GM23248 (cell line): Measurements from ENCODE around the gene TAPT1. TPM values are rescaled to one million over a fixed set of nuclear protein-coding genes. Genes with fewer than 3 reads are reported as not detected.

Experiments used
- DNase-seq: peaks from one replicate; pipeline ENCODE4 v3.0.0-alpha.2; 2015
- H2AFZ ChIP-seq: fragments of 200-600 bp; sonication (generic); 2 replicates; pipeline ENCODE4 v1.6.1; 2016; ENCODE audit warnings: antibody characterized with exemption
- H3F3A ChIP-seq: fragments of 200-600 bp; sonication (generic); 2 replicates; pipeline ENCODE4 v1.6.1; 2016; ENCODE audit warnings: mild to moderate bottlenecking, antibody characterized with exemption, mixed run types; ENCODE audit not compliant: insufficient read depth
- H3K27ac ChIP-seq: fragments of 200-600 bp; sonication (generic); 2 replicates; pipeline ENCODE4 v1.5.1; 2016; ENCODE audit warnings: mild to moderate bottlenecking
- H3K27me3 ChIP-seq: fragments of 200-600 bp; sonication (generic); replicated peaks from 2 replicates; pipeline ENCODE4 v1.6.1; 2016; ENCODE audit warnings: mild to moderate bottlenecking; ENCODE audit not compliant: insufficient read depth
- H3K36me3 ChIP-seq: fragments of 200-600 bp; sonication (generic); 2 replicates; pipeline ENCODE4 v1.6.1; 2016; ENCODE audit warnings: low read depth, mild to moderate bottlenecking
- H3K4me1 ChIP-seq: fragments of 200-600 bp; sonication (generic); 2 replicates; pipeline ENCODE4 v1.6.1; 2016; ENCODE audit warnings: mild to moderate bottlenecking; ENCODE audit not compliant: insufficient read depth
- H3K4me2 ChIP-seq: fragments of 200-600 bp; sonication (generic); one replicate; pipeline ENCODE4 v1.6.1; 2016; ENCODE audit warnings: mild to moderate bottlenecking; ENCODE audit not compliant: unreplicated experiment
- H3K4me3 ChIP-seq: fragments of 200-600 bp; sonication (generic); 2 replicates; pipeline ENCODE4 v1.5.1; 2016; ENCODE audit warnings: mild to moderate bottlenecking
- H3K79me2 ChIP-seq: fragments of 200-600 bp; sonication (generic); 2 replicates; pipeline ENCODE4 v1.6.1; 2016; ENCODE audit warnings: mild to moderate bottlenecking; ENCODE audit not compliant: insufficient read depth
- H3K9ac ChIP-seq: fragments of 200-600 bp; sonication (generic); 2 replicates; pipeline ENCODE4 v1.6.1; 2016; ENCODE audit warnings: mild to moderate bottlenecking
- H3K9me2 ChIP-seq: fragments of 200-600 bp; sonication (generic); 2 replicates; pipeline ENCODE4 v1.6.1; 2016; ENCODE audit warnings: mixed run types, mild to moderate bottlenecking, moderate library complexity; ENCODE audit not compliant: insufficient read depth
- H3K9me3 ChIP-seq: fragments of 200-600 bp; sonication (generic); one replicate; pipeline ENCODE4 v1.6.1; 2017; ENCODE audit warnings: low read depth
- H4K20me1 ChIP-seq: fragments of 200-600 bp; sonication (generic); 2 replicates; pipeline ENCODE4 v1.6.0; 2016; ENCODE audit not compliant: insufficient read depth
- EZH2 ChIP-seq: fragments of 200-600 bp; sonication (generic); IDR thresholded peaks from 2 replicates; pipeline ENCODE4 v1.6.1; 2018; ENCODE audit warnings: antibody characterized with exemption, mild to moderate bottlenecking; ENCODE audit not compliant: insufficient read depth, poor library complexity, severe bottlenecking
- EZH2phosphoT487 ChIP-seq: fragments of 200-600 bp; sonication (generic); IDR thresholded peaks from 2 replicates; pipeline ENCODE4 v1.6.1; 2018; ENCODE audit warnings: antibody characterized with exemption, moderate library complexity, mild to moderate bottlenecking, low read depth; ENCODE audit not compliant: insufficient read depth
- WGBS, 2 experiments: methylation state at CpG; one replicate each; pipeline ENCODE4 v1.1.6; 2015 to 2017; ENCODE audit warnings: low lambda C conversion rate in 2 of 2, low coverage in 1 of 2; ENCODE audit errors: missing lambda C conversion rate in 2 of 2; 5-methylcytosine and 5-hydroxymethylcytosine counted together
- in situ Hi-C: fragments of 300-500 bp; cut with MboI; formaldehyde crosslinking; loops from 2 replicates; pipeline ENCODE4 v1.15.0; 2020
- polyA plus RNA-seq: library from polyadenylated mRNA; unstranded; fragments of >200 nt; fragmentation: Nextera tagmentation; extraction: Ambion mirVana; gene quantifications from 2 replicates; pipeline ENCODE4 v1.2.1, GENCODE V29; 2016
- total RNA-seq: library from RNA; depleted of rRNA; stranded (reverse); fragments of >200 nt; shearing (Covaris generic); gene quantifications from 2 replicates; pipeline ENCODE4 v1.2.3, GENCODE V29; 2014

Gene TAPT1
- total and polyA plus RNA-seq, 2 experiments from 2014 or later, result 7.8 to 13.2 TPM

DNA sequence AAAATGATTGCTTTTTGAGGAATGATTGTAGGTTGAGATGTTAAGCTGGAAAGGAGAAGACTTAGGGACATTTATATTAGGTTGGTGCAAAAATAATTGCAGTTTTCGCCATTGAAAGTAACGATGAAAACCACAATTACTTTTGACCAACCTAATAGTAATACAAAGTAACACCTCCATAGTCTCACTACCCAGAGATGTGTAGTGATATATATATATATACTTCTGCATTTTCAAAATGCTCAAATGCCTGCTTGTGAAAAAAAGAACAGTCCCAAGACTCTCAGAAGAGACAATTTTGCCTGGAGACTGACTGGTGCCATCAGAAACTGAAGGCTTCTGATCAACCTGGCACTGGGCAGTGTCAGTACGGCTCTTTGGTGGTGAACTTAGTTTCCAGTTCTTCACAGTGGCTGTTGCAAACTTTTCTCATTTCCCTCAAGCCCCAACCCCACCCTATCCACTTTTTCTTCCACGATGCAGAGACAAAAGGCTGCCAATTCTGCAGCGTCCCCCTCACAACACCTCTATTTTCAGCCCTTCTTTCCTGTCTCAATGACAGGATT lies 35.1 kb upstream of the TAPT1 start:
- H3F3A ChIP-seq, result no peaks in the 10 kb centered on the region
- in situ Hi-C loops, result no loop called here
- no peak overlapping the region for H3K9ac ChIP-seq
- H4K20me1 ChIP-seq, result no peaks in the 10 kb centered on the region
- no peak for TF ChIP-seq EZH2phosphoT487
- no peak for TF ChIP-seq EZH2
- no peaks in the 10 kb centered on the region for H3K9me2 ChIP-seq
- no peak overlapping the region for H3K4me2 ChIP-seq
- H3K27me3 ChIP-seq, result no peaks in the 10 kb centered on the region
- H2AFZ ChIP-seq, result no peak overlapping the region
- no peak for DNase-seq
- no peak overlapping the region for H3K27ac ChIP-seq
- no peaks in the 10 kb centered on the region for H3K36me3 ChIP-seq
- WGBS, 2 experiments, result 93 to 98% methylated on average over 5 of the region's 5 CpGs
- no peaks in the 10 kb centered on the region for H3K79me2 ChIP-seq
- no peaks in the 10 kb centered on the region for H3K9me3 ChIP-seq
- no peak overlapping the region for H3K4me3 ChIP-seq
- H3K4me1 ChIP-seq, result no peaks in the 10 kb centered on the region

GRCh38 chr4:16259889-16260246 lies 33.6 kb upstream of the TAPT1 start:
- 79 to 82% methylated on average over 4 of the region's 4 CpGs for WGBS, 2 experiments

GRCh38 chr4:16259241-16259888 lies 33.1 kb upstream of the TAPT1 start:
- Histone ChIP-seq H3K4me1 (peaks cover 3% of the 10 kb centered on the region), H3K4me2 (no peak overlapping the region), H3F3A (peaks cover 4% of the 10 kb centered on the region; the same call in 1 of the 2 replicates), H3K4me3 (no peak overlapping the region), H2AFZ (peak overlapping the region; percentile 49; the same call in 1 of the 2 replicates), H3K27me3 (no peaks in the 10 kb centered on the region), H3K9me2 (no peaks in the 10 kb centered on the region), H4K20me1 (no peaks in the 10 kb centered on the region), H3K9ac (no peak overlapping the region), H3K79me2 (no peaks in the 10 kb centered on the region), H3K9me3 (no peaks in the 10 kb centered on the region), H3K27ac (no peak overlapping the region), H3K36me3 (no peaks in the 10 kb centered on the region)
- TF ChIP-seq EZH2, result no peak
- TF ChIP-seq EZH2phosphoT487, result no peak
- DNase-seq, result no peak
- WGBS, 2 experiments, result 83 to 86% methylated on average over 1 of the region's 1 CpG
- in situ Hi-C loops, result no loop called here

More at GRCh38 chr4:16259889-16260246, 33.6 kb upstream of the TAPT1 start:
- TF ChIP-seq EZH2phosphoT487 (no peak), EZH2 (no peak)
- Histone ChIP-seq H3K9ac (no peak overlapping the region), H3K9me3 (no peaks in the 10 kb centered on the region), H3K4me2 (no peak overlapping the region), H3K4me3 (no peak overlapping the region), H3K4me1 (no peaks in the 10 kb centered on the region), H3F3A (no peaks in the 10 kb centered on the region), H3K27ac (no peak overlapping the region), H3K27me3 (no peaks in the 10 kb centered on the region), H2AFZ (peak overlapping the region; percentile 49; the same call in 1 of the 2 replicates), H3K36me3 (no peaks in the 10 kb centered on the region), H3K79me2 (no peaks in the 10 kb centered on the region), H3K9me2 (no peaks in the 10 kb centered on the region), H4K20me1 (no peaks in the 10 kb centered on the region)
- DNase-seq, result peak; percentile 55
- in situ Hi-C loops, result no loop called here

GRCh38 chr4:16257611-16258010 lies 31.3 kb upstream of the TAPT1 start:
- Histone ChIP-seq H3K27me3 (no peaks in the 10 kb centered on the region), H2AFZ (no peak overlapping the region), H3K9me3 (no peaks in the 10 kb centered on the region), H3K4me3 (no peak overlapping the region), H3K79me2 (no peaks in the 10 kb centered on the region), H3K27ac (no peak overlapping the region), H3K9ac (no peak overlapping the region), H3K4me2 (no peak overlapping the region), H3F3A (peaks cover 21% of the 10 kb centered on the region), H3K36me3 (no peaks in the 10 kb centered on the region), H3K4me1 (peaks cover 20% of the 10 kb centered on the region), H3K9me2 (no peaks in the 10 kb centered on the region), H4K20me1 (no peaks in the 10 kb centered on the region)
- in situ Hi-C loops, result no loop called here
- DNase-seq, result no peak
- 88 to 89% methylated on average over 2 of the region's 2 CpGs for WGBS, 2 experiments
- TF ChIP-seq EZH2phosphoT487, result no peak
- no peak for TF ChIP-seq EZH2
